HepG2 (cell line): Measurements from ENCODE around the gene CACNA1C. TPM values are rescaled to one million over a fixed set of nuclear protein-coding genes. Genes with fewer than 3 reads are reported as not detected.

ENCODE experiments used
- ATAC-seq: fragments of 200-7000 bp; cut with Tn5 transposase; 3 replicates; pipeline ENCODE4 v1.9.1; 2020; ENCODE audit warnings: mild to moderate bottlenecking, moderate library complexity
- BruUV-seq: library from RNA; stranded (reverse); fragments of 400-500 nt; replicated peaks from 2 replicates; lab custom pipeline; 2021; lab: Mats Ljungman, UMichigan
- CTCF ChIA-PET: fragments of 300-600 bp; formaldehyde crosslinking; extraction: SDS; loops from one replicate; lab custom pipeline; 2021; ENCODE audit warnings: low total read pairs, inconsistent platforms, low intra/inter-chr PET ratio; lab: Yijun Ruan, JAX
- POLR2A ChIA-PET: fragments of 350-600 bp; sonication (Branson Sonifier 250); formaldehyde crosslinking; loops from one replicate; lab custom pipeline; 2020; ENCODE audit warnings: antibody characterized with exemption, inconsistent platforms; lab: Yijun Ruan, JAX
- DNase-seq: peaks from one replicate; pipeline ENCODE4 v3.0.0-alpha.2; 2015; ENCODE audit warnings: low spot score
- FAIRE-seq: peaks from 3 replicates; lab custom pipeline; 2011; peaks lifted over from hg19 to GRCh38; lab: Jason Lieb, UNC
- H2AFZ ChIP-seq: one replicate; pipeline ENCODE4 v1.6.1; 2011; ENCODE audit warnings: low read length, inconsistent platforms
- H3K27ac ChIP-seq: fragments of 300-600 bp; 3 replicates; pipeline ENCODE4 v1.8.0; 2011; ENCODE audit warnings: mixed run types, mild to moderate bottlenecking, mixed read lengths, low read length, inconsistent platforms; ENCODE audit not compliant: insufficient read depth; ENCODE audit errors: extremely low read length
- H3K27me3 ChIP-seq, 2 experiments: fragments of 200-600 bp in 1 of 2; 2 replicates in 1 of 2; 3 replicates in 1 of 2; pipeline versions ENCODE4 v1.6.0 to v1.8.0; 2011; ENCODE audit warnings: low read length in 2 of 2, mild to moderate bottlenecking in 2 of 2, moderate library complexity in 2 of 2, inconsistent platforms in 1 of 2; ENCODE audit not compliant: insufficient read depth in 2 of 2, control insufficient read depth in 1 of 2
- H3K36me3 ChIP-seq, 2 experiments: fragments of 200-600 bp in 1 of 2; replicated peaks in 1 of 2; 2 replicates in 1 of 2; 3 replicates in 1 of 2; pipeline versions ENCODE4 v1.5.1 to v1.8.0; 2011; ENCODE audit warnings: low read length in 2 of 2, inconsistent platforms in 1 of 2; ENCODE audit not compliant: insufficient read depth in 2 of 2, control insufficient read depth in 1 of 2
- H3K4me1 ChIP-seq: 2 replicates; pipeline ENCODE4 v1.5.1; 2012; ENCODE audit warnings: low read length, inconsistent platforms; ENCODE audit not compliant: insufficient read depth
- H3K4me2 ChIP-seq: 2 replicates; pipeline ENCODE4 v1.6.0; 2011; ENCODE audit warnings: low read depth, low read length, inconsistent platforms
- H3K4me3 ChIP-seq, 3 experiments: fragments of 200-600 bp in 1 of 3; sonication (generic), shearing (Covaris generic) in 1 of 3; replicated peaks in 1 of 3; 2 replicates each; pipeline ENCODE4 v1.5.1; 2011 to 2016; ENCODE audit warnings: low read length in 3 of 3, inconsistent platforms in 2 of 3, low read depth in 2 of 3, mild to moderate bottlenecking in 2 of 3, control low read depth in 1 of 3, mixed read lengths in 1 of 3; ENCODE audit not compliant: insufficient read depth in 1 of 3
- H3K79me2 ChIP-seq: one replicate; pipeline ENCODE4 v1.6.1; 2011; ENCODE audit warnings: low read length, inconsistent platforms; ENCODE audit not compliant: insufficient read depth
- H3K9ac ChIP-seq: 2 replicates; pipeline ENCODE4 v1.6.0; 2011; ENCODE audit warnings: mild to moderate bottlenecking, low read depth, low read length, inconsistent platforms; ENCODE audit not compliant: insufficient read depth
- H3K9me3 ChIP-seq: 2 replicates; pipeline ENCODE4 v1.5.1; 2012; ENCODE audit warnings: mild to moderate bottlenecking, low read length
- H4K20me1 ChIP-seq: 2 replicates; pipeline ENCODE4 v1.6.0; 2011; ENCODE audit warnings: inconsistent platforms, mild to moderate bottlenecking, low read length, moderate library complexity; ENCODE audit not compliant: insufficient read depth
- GABPB1 ChIP-seq: IDR thresholded peaks from 2 replicates; pipeline ENCODE4 v1.6.1; 2016; ENCODE audit warnings: mild to moderate bottlenecking, missing genetic modification reagents, moderate library complexity, missing compliant biosample characterization
- GZF1 ChIP-seq: sonication (generic); formaldehyde crosslinking; IDR thresholded peaks from 2 replicates; pipeline ENCODE4 v1.5.1; 2020; ENCODE audit warnings: mild to moderate bottlenecking, missing genetic modification reagents
- JDP2 ChIP-seq: sonication (generic); formaldehyde crosslinking; IDR thresholded peaks from 2 replicates; pipeline ENCODE4 v1.8.1; 2022; ENCODE audit warnings: missing genetic modification reagents, borderline replicate concordance
- KAT2B ChIP-seq: fragments of 150-350 bp; IDR thresholded peaks from 2 replicates; pipeline ENCODE4 v1.6.1; 2014; ENCODE audit warnings: low read depth, low read length, borderline replicate concordance
- NR2F2 ChIP-seq: IDR thresholded peaks from 2 replicates; pipeline ENCODE4 v1.6.1; 2012; ENCODE audit warnings: low read depth, inconsistent platforms, borderline replicate concordance
- TCF7L2 ChIP-seq: IDR thresholded peaks from 2 replicates; pipeline ENCODE4 v1.6.1; 2011; ENCODE audit warnings: mild to moderate bottlenecking, low read depth, low read length, moderate library complexity
- ZNF3 ChIP-seq: IDR thresholded peaks from 2 replicates; pipeline ENCODE4 v1.7.0; 2017; ENCODE audit warnings: inconsistent platforms
- ZNF484 ChIP-seq: sonication (generic); formaldehyde crosslinking; IDR thresholded peaks from 2 replicates; pipeline ENCODE4 v1.5.1; 2020; ENCODE audit warnings: mild to moderate bottlenecking, low read depth, missing genetic modification reagents, borderline replicate concordance
- ZNF766 ChIP-seq: sonication (generic); formaldehyde crosslinking; IDR thresholded peaks from 2 replicates; pipeline ENCODE4 v1.5.0; 2020; ENCODE audit warnings: missing genetic modification reagents, borderline replicate concordance
- WGBS: methylation state at CpG from one replicate; pipeline ENCODE4 v1.1.6; 2017; ENCODE audit warnings: low lambda C conversion rate; 5-methylcytosine and 5-hydroxymethylcytosine counted together
- in situ Hi-C: cut with HindIII; loops from 2 replicates; pipeline ENCODE4 v1.10.0; 2017; ENCODE audit warnings: low pct_unique_long_range_greater_than_20kb; ENCODE audit not compliant: extremely low pct_ligation_motif_present
- intact Hi-C: fragments of 100-400 bp; cut with micrococcal nuclease; formaldehyde crosslinking; loops from one replicate; pipeline ENCODE4 v1.10.0; 2022; ENCODE audit not compliant: unreplicated experiment
- polyA plus RNA-seq, 8 experiments: library from polyadenylated mRNA; depleted of rRNA in 3 of 8; stranded (reverse) in 7 of 8; unstranded in 1 of 8; fragments of >200 nt; fragmentation: Illumina TruSeq in 4 of 8; extraction: Trizol in 4 of 8; gene quantifications; 2 replicates each; pipeline versions ENCODE4 v1.2.1 to v1.2.3, GENCODE V29; 2011 to 2016; ENCODE audit warnings: low read depth in 4 of 8, missing spikeins in 1 of 8, mixed read lengths in 1 of 8; ENCODE audit not compliant: insufficient read depth in 1 of 8
- total RNA-seq, 5 experiments: library from RNA; depleted of rRNA; stranded (reverse); fragments of >200 nt; fragmentation: Illumina TruSeq; extraction: Trizol; gene quantifications; 2 replicates each; pipeline ENCODE4 v1.2.3, GENCODE V29; 2016; ENCODE audit warnings: low read depth in 1 of 5
- TF ChIP-seq, protein P1 (sequence below): sonication (generic); formaldehyde crosslinking; IDR thresholded peaks from 2 replicates; pipeline ENCODE4 v1.4.0; 2020; ENCODE audit warnings: missing genetic modification reagents

The CACNA1C gene
- total and polyA plus RNA-seq, 2 of the 13 experiments (the other 11 are each of a cell fraction or from before 2014, with no cell fraction given): not detected

DNA sequence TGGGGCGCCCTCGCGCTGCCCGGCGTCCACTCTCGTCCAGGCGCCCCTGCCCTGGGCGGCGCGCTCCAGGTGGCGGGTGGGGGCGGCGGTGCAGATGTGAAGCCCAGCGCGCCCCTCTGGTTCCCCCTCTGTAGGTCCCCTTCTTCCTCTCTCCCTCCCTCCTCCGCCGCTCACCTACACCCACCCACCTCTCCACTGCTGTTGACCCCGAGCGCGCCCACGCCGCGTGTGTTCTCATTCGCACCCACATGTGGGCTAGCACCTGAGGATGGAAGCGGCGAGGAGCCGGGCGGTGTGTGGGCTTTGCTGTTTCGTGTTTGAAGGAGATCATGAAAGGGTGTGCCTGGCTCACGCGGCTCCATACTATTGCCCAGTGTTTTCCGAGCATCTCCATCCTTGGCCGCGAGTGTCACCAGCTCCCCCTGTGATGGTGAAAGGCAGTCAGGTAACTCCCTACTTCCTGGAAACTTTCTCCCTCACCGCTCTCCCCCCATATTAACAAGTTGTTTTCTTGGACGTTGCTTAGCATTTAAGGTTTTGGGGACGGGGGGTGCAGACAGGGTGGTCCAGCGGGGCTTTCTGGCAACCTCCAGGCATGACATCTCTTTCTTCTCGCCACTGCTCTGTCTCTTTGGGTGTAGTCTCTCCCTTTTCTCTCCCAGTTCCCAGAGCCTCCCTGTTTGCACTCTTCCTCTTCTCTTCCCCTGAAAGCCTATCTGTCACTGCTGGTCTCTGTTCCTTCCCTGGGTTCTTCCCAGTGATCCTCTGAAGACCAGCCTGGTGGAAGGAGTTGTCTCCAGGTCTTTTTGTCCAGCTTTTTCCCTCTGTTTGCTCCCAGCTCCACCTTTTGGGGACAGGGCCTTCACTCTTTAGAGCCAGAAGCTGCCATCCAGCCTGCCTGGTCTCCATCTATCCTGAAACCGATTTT is 1.6 kb downstream of the CACNA1C start:
- intact Hi-C loops: no loop called here

More for the DNA sequence above, 1.6 kb downstream of the CACNA1C start:
- WGBS: 25% methylated on average over 25 of the region's 40 CpGs
- H3K4me2 ChIP-seq: no peak overlapping the region
- no peak overlapping the region for H3K9ac ChIP-seq
- no peak overlapping the region for H3K27ac ChIP-seq
- H2AFZ ChIP-seq: no peak overlapping the region
- in situ Hi-C loops: loop anchor here (5.0 to 10.0 kb wide), 2 partner anchors 228 to 530 kb away; no protein-coding TSS in a partner anchor
- no peaks in the 10 kb centered on the region for H3K9me3 ChIP-seq
- peaks cover 6 to 88% of the 10 kb centered on the region in 2 experiments for H3K27me3 ChIP-seq
- DNase-seq (no peak), FAIRE-seq (no peak), ATAC-seq (no peak)
- H4K20me1 ChIP-seq: no peaks in the 10 kb centered on the region
- no peaks in the 10 kb centered on the region for H3K36me3 ChIP-seq
- no peak overlapping the region for H3K4me3 ChIP-seq
- CTCF ChIA-PET: no interaction called here
- no TSS peak for BruUV-seq
- TF ChIP-seq NR2F2 (no peak), GZF1 (CRISPR knock-in tag) (no peak), GABPB1 (CRISPR knock-in tag) (no peak), ZNF3 (CRISPR knock-in tag) (no peak), ZNF484 (CRISPR knock-in tag) (no peak), TCF7L2 (no peak), KAT2B (no peak), ZNF766 (no peak), JDP2 (CRISPR knock-in tag) (no peak)
- TF ChIP-seq, protein P1, sequence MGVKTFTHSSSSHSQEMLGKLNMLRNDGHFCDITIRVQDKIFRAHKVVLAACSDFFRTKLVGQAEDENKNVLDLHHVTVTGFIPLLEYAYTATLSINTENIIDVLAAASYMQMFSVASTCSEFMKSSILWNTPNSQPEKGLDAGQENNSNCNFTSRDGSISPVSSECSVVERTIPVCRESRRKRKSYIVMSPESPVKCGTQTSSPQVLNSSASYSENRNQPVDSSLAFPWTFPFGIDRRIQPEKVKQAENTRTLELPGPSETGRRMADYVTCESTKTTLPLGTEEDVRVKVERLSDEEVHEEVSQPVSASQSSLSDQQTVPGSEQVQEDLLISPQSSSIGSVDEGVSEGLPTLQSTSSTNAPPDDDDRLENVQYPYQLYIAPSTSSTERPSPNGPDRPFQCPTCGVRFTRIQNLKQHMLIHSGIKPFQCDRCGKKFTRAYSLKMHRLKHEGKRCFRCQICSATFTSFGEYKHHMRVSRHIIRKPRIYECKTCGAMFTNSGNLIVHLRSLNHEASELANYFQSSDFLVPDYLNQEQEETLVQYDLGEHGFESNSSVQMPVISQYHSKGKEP (CRISPR knock-in tag): no peak
- no peaks in the 10 kb centered on the region for H3K79me2 ChIP-seq
- H3K4me1 ChIP-seq: peaks cover 17% of the 10 kb centered on the region
- POLR2A ChIA-PET: no interaction called here
